ENCODE measurements around the gene ADAMTS17.

Gene ADAMTS17

GRCh38 chr15:100005715-100006114 lies 336.1 kb downstream of the ADAMTS17 start:
- no peak for DNase-seq

GRCh38 chr15:100005013-100005412 lies 336.8 kb downstream of the ADAMTS17 start:
- no peak for DNase-seq

DNA sequence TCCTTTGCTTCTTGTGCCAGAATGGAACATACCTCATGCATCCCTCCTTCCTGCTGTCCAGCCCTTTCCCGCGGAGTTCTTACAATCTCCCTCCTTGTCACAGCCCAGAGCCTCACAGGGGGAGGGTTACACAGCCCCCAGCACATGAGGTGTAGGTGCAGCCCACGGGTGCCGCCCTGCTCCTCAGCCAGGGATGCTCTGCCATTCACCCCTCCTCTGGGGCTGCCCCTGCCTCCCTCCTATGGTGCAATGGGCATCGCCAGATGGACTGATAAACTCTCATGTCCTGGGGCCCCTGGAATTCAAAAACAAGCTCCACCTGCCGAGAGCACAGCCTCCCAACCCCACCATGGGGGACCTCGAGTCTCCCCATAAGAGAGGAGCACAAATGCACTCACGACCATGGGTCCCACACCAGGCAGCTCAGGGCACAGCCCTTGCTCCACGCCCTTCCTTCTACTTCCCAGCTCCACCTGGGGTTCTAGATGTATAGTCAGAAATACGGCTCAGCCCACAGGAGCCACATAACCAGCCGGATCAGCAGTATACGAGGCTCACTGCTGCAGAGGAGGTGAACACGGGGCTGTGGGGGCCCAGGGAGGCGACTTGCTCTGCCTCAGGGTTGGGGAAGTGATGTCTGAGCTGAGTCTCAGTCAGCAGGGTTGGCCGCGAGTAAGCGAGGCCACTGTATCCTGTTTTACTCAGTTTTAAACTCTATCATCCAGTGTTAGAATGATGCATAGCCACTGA lies 338.8 kb downstream of the ADAMTS17 start:
- no peak for DNase-seq

DNA sequence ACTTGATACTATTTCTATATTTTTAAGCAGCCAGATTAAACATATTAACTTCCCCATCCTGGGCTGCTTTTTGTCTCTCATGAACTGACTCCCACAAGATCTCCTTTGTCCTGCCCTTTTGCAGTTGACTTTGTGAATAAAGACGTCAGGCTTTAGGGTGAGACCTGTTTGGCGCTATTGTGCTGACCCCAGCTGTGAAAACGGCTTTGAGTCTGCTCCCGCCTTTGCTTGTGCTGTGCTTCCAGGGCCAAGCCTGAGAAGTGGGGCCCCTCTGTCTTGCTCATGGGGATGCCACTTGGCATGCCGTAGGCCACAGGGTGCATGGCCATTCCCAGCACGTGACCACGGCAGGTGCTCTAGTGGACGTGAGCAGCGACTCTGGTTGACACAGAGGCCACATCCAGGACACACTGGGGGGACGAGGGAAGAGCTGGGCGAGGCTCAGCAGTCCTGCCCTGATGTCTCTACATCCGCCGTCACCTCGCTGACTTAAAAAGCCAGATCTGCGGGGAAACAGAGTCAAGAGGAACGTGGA lies 339.6 kb downstream of the ADAMTS17 start:
- no peak for DNase-seq

DNA sequence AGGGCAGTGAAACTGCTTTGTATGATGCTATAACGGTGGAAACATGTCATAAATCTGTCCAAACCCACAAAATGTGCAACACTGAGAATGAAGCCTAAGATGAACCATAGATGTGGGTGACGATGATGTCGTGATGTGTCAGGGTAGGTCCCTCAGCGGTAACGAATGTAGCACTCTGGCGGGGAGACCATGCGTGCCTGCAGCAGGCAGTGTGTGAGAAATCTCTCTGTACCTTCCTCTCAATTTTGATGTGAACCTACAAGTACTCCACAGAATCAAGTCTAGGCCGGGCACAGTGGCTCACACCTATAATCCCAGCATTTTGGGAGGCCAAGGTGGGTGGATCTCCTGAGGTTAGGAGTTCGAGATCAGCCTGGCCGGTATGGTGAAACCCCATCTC lies 340.4 kb downstream of the ADAMTS17 start:
- DNase-seq = no peak

GRCh38 chr15:99999282-100000070 lies 342.3 kb downstream of the ADAMTS17 start:
- DNase-seq = no peak

DNA sequence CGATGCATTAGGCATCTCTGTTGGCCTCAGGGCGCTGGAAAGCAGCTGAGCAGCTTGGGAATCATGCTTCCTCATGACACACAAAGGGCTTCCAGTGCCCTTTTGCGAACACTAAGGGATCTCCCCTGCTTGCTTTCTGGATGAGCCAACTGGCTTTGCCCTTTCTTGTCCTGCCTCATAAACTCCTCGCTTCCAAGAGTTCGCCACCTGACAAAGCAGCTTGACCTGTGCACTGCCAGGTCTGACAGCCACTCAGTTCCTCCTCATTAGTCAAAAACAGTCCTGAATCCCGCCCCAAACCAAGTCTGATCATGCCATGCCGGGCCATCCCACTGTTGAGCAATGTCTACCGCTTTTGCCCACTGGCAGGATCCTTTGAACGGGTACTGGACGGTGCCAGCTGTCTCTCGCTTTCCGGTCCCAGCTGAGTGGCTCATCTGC lies 343.1 kb downstream of the ADAMTS17 start:
- no peak for DNase-seq

GRCh38 chr15:99997112-99997651 lies 344.6 kb downstream of the ADAMTS17 start:
- DNase-seq = no peak

DNA sequence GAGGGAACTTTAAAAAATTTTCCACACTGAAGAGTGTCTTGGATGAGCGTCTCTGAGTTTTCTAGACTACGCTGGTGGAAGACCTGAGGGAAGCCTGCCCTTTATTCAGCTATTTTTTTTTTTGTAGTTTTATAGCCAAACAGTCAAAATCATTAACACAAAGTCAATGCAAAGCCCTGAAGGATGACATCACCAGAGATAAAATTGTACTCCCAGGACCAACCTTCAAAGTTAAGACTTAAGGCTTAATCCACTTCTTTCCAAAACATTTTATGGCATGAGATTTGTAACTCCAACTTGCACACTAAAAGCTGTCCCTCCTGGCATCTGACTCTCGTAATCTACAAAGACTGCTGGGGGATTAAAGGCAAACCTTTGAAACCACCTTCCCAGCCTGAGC lies 345.1 kb downstream of the ADAMTS17 start:
- DNase-seq = no peak

DNA sequence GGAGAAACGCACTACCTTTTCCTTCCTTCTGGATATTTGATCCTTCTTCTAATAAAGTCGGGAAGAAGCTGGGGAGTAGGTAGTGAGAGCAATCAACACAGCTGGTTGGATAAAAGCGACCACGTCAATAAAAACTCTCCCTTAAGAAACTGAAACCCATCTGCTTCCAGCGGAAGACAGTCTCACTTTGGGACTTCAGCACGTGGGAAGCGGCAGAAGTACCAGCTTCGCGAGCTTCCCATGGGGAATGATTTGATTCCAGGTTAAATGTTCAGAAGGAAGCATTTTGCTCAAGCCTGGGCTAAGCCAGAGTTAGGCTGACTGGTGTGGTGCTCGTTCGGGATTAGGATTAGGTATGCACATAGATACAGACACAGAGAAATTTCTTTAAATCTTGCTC lies 346.2 kb downstream of the ADAMTS17 start:
- no peak for DNase-seq

- DNase-seq = no peak
Observed at GRCh38 chr15:99994849-99995248, 346.9 kb downstream of the ADAMTS17 start.

GRCh38 chr15:99993681-99994131 lies 348.1 kb downstream of the ADAMTS17 start:
- no peak for DNase-seq

GRCh38 chr15:99993262-99993661 lies 348.5 kb downstream of the ADAMTS17 start:
- no peak for DNase-seq

- DNase-seq = no peak
Observed at GRCh38 chr15:99992611-99993231, 349.1 kb downstream of the ADAMTS17 start.

DNA sequence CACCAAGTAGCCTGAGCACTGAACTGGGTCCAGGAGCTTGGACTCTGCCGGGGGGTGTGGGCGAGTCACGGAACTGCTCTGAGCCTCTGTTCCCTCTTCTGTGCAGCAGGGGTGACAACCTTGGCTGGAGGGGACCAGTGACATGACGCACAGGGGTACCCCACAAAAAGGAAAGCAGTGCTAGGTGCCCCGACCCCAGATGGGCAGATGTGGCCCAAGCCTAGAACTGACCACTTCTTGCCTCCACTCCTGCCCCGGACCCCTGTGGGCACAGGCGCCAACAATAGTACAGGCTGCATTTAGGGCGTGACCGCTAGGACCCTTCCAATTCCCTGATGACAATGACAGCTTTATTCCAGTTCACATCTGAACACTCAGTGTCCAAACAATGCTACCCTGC lies 352.7 kb downstream of the ADAMTS17 start:
- no peak for DNase-seq

DNA sequence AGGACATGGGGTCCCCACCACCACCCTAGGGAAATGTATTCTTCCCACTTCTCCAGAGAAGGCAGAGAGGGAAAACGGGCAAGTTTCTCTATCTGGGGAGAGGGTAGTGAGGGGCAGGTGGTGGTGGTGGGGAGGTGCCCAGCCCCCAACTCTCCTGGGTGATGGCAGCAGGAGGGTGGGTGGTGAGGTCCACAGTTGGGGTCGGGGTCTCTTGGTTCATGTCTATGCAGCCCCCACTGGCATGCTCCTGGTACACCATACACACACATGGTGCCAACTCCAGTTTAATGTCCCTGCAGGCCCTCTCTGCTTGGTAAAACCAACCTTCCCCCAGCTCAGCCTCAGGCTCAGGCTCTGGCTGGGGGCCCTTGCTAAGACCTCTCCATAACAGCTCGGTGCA lies 354.1 kb downstream of the ADAMTS17 start:
- no peak for DNase-seq

DNA sequence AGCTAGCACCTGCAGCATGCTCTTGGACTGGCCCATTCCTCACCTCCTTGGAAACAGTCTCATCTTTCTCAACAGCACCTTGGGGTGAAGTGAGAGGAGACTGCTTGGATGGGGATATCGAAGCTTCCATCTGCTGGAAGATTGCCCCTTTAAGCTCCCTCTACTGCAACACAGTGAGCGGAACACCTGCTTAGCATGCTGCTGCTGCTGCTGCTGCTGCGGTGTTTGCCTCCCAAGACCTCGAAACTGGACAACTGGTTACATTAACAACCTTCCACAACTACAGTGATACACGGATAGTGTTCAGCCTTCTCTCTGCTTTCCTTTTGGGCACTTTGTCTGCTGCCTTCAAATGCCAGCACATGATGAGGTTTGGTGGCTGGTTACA lies 354.7 kb downstream of the ADAMTS17 start:
- no peak for DNase-seq

- DNase-seq = no peak
Observed at GRCh38 chr15:99986297-99987118, 355.3 kb downstream of the ADAMTS17 start.

DNA sequence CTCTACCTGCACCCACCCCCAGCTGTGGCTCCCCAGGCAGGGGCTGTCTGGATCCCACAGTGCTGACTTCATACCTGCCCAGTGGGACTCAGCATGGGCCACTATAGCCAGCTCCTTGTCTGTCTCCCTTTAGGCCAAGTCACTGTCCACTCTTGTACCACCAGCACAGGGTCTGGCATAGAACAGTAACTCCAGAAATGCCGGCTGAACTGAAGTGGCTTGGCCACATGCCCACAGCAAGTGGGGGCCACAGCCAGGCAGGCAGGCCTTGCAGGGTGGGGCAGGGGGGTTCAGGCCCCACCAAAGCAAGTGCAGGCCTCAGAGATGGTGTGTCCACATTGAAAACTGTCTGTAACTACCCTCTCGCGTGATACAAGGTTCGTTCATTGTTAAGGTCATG lies 355.9 kb downstream of the ADAMTS17 start:
- no peak for DNase-seq

DNA sequence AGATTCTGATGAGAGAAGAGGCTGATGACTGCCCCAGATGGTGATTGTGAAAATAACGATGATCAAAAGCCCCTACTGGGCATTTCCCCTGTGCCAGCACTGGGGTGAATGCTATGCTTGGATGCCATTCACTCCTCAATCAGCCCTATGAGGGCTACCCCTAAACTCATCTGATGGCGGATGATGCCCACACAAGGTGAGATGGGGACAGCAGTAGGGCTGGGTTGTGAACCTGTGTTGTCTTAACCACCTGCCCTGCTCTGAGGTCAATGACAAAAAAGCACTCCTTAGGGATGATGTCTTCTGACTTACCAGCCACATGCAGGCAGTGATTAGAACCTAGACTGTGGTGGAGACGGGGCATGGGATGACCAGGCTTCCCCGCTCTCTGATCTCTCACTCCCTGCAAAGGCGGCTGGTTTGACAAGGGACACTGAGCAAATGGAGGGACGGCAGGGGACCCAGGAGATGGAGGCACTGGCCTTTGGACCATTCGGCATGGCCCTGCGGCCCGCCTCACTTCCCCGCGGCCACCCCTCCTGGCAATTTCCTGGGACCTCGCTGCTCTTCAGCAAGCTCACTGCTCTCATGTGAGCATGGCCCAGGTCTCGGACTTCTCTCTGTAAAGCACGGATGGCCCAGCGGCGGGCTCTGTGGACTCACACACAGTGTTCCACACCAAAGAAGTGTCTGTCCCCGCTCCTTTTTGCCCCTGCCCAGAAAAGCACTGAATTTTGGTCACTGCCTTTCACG lies 357.1 kb downstream of the ADAMTS17 start:
- DNase-seq = no peak

GRCh38 chr15:99983886-99984286 lies 357.9 kb downstream of the ADAMTS17 start:
- DNase-seq = no peak

Data from cortex of kidney (tissue), 1 donor.